ENCODE measurements around the gene OCRL. TPM values are rescaled to one million over a fixed set of nuclear protein-coding genes. Genes with fewer than 3 reads are reported as not detected.

The OCRL gene
- total RNA-seq, 1 donor from 2014 or later = 25.3 TPM

DNA sequence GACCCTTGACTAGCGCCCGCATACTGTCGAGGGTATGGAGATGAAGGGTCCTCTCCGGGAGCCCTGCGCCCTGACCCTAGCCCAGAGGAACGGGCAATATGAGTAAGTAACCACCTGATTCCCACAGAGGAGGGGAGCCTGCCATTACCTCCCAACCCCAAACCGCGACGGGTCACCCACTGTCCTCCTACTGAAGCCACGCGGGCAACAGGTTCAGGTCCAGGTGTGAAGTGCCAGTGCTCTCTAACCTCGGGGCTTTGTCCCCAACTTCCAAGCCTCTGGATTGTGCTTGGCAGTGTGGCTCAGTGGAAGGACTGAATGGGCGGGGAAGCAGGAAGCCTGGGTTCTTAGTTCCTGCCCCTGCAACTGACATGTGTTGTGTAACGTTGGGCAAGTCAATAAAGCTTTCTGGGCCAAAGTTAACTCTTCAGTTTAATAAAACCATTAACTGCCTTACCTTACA, 694 bp downstream of the OCRL start:
- no peaks in the 10 kb centered on the region for H3K4me1 ChIP-seq
- H3K79me2 ChIP-seq (ENCODE audit: low read depth) = peaks cover 23% of the 10 kb centered on the region
- H3K36me3 Mint-ChIP-seq = peaks cover 4% of the 10 kb centered on the region
- no peaks in the 10 kb centered on the region for H3K27me3 ChIP-seq
- H3K4me3 ChIP-seq = peak overlapping the region; percentile 80
- no peak overlapping the region for H3K27ac ChIP-seq
- peak overlapping the region; percentile 86 for H3K4me2 ChIP-seq
- H3K9ac ChIP-seq = no peak overlapping the region
- no peaks in the 10 kb centered on the region for H3F3A ChIP-seq (ENCODE audit: low read depth)
- H3K9me3 ChIP-seq (ENCODE audit: low read depth) = no peaks in the 10 kb centered on the region
- H2AFZ ChIP-seq (replicated peaks) = no peak overlapping the region
- no peaks in the 10 kb centered on the region for H4K20me1 ChIP-seq (ENCODE audit: low read depth)
- H3K4me3 Mint-ChIP-seq = peak overlapping the region; percentile 86
- no peak for TF ChIP-seq EZH2 (IDR thresholded peaks at IDR 0.05)
- DNase-seq (ENCODE audit: low spot score) = no peak
- peaks cover 2% of the 10 kb centered on the region for H3K27me3 Mint-ChIP-seq (ENCODE audit: insufficient read depth, low read depth)
- H3K27ac Mint-ChIP-seq = no peak overlapping the region
- peaks cover 11% of the 10 kb centered on the region for H3K4me1 Mint-ChIP-seq
- H3K36me3 ChIP-seq = no peaks in the 10 kb centered on the region
- H3K9me3 Mint-ChIP-seq = no peaks in the 10 kb centered on the region

DNA sequence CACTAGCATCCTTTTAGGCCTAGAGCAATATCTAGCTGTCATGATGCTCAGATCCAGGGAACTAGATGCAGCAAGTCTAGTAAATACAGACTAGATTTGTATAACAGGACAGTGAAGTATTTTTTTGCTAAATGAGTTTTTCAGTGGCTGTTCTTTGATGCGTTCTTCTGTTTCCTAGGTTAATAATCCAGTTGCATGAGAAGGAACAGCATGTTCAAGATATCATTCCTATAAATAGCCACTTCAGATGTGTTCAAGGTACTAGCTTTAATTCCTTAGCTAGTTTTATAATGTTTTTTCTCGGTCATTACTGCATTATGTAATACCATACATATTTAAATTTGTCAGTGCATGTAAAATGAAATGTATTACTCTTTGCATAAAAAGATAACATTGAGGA, 4.7 kb downstream of the OCRL start:
- Mint-ChIP-seq H3K4me1 (peaks cover 6% of the 10 kb centered on the region), H3K27me3 (ENCODE audit: insufficient read depth, low read depth) (peaks cover 2% of the 10 kb centered on the region), H3K36me3 (peaks cover 16% of the 10 kb centered on the region), H3K9me3 (no peaks in the 10 kb centered on the region), H3K27ac (no peak overlapping the region), H3K4me3 (no peak overlapping the region)
- TF ChIP-seq EZH2phosphoT487 (IDR thresholded peaks at IDR 0.05) = no peak
- TF ChIP-seq, protein P1, sequence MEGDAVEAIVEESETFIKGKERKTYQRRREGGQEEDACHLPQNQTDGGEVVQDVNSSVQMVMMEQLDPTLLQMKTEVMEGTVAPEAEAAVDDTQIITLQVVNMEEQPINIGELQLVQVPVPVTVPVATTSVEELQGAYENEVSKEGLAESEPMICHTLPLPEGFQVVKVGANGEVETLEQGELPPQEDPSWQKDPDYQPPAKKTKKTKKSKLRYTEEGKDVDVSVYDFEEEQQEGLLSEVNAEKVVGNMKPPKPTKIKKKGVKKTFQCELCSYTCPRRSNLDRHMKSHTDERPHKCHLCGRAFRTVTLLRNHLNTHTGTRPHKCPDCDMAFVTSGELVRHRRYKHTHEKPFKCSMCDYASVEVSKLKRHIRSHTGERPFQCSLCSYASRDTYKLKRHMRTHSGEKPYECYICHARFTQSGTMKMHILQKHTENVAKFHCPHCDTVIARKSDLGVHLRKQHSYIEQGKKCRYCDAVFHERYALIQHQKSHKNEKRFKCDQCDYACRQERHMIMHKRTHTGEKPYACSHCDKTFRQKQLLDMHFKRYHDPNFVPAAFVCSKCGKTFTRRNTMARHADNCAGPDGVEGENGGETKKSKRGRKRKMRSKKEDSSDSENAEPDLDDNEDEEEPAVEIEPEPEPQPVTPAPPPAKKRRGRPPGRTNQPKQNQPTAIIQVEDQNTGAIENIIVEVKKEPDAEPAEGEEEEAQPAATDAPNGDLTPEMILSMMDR (IDR thresholded peaks at IDR 0.05) = no peak
- no peak for TF ChIP-seq EZH2 (IDR thresholded peaks at IDR 0.05)
- Histone ChIP-seq H3K36me3 (peaks cover 3% of the 10 kb centered on the region), H3K27ac (no peak overlapping the region), H4K20me1 (ENCODE audit: low read depth) (no peaks in the 10 kb centered on the region), H3K79me2 (ENCODE audit: low read depth) (peaks cover 23% of the 10 kb centered on the region), H3K27me3 (no peaks in the 10 kb centered on the region), H3F3A (ENCODE audit: low read depth) (no peaks in the 10 kb centered on the region), H3K4me2 (no peak overlapping the region), H3K4me1 (no peaks in the 10 kb centered on the region), H2AFZ (replicated peaks) (no peak overlapping the region), H3K4me3 (no peak overlapping the region), H3K9ac (no peak overlapping the region), H3K9me3 (ENCODE audit: low read depth) (peaks cover 5% of the 10 kb centered on the region)
- DNase-seq (ENCODE audit: low spot score) = no peak

DNA sequence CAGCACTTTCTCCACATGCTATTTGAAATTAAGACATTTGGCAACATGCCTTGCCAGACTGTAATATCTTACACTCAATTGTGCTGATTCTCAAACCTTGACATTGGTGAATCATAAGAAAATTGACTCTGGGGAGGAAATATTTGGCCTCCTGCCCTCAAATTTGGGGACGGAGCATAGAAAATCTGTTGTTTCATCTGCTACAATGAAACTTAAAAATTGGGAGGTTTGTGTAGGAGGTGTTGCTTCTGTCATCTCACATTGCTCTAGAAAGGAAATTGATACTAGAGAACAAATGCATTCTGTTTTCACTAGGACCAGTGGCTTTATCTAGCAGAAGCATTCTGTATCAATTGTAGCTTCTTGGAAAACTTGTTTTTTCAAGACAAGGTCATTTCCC, 5.3 kb downstream of the OCRL start:
- Histone ChIP-seq H3K36me3 (peaks cover 8% of the 10 kb centered on the region), H2AFZ (replicated peaks) (no peak overlapping the region), H3K27me3 (no peaks in the 10 kb centered on the region), H4K20me1 (ENCODE audit: low read depth) (no peaks in the 10 kb centered on the region), H3K9ac (no peak overlapping the region), H3K27ac (no peak overlapping the region), H3K4me2 (no peak overlapping the region), H3K79me2 (ENCODE audit: low read depth) (peaks cover 23% of the 10 kb centered on the region), H3K9me3 (ENCODE audit: low read depth) (peaks cover 5% of the 10 kb centered on the region), H3F3A (ENCODE audit: low read depth) (no peaks in the 10 kb centered on the region), H3K4me3 (no peak overlapping the region), H3K4me1 (no peaks in the 10 kb centered on the region)
- H3K27ac Mint-ChIP-seq = no peak overlapping the region
- peaks cover 18% of the 10 kb centered on the region for H3K36me3 Mint-ChIP-seq
- H3K4me3 Mint-ChIP-seq = no peak overlapping the region
- H3K4me1 Mint-ChIP-seq = peaks cover 6% of the 10 kb centered on the region
- TF ChIP-seq, protein P1 (IDR thresholded peaks at IDR 0.05) = no peak
- no peak for TF ChIP-seq EZH2 (IDR thresholded peaks at IDR 0.05)
- H3K9me3 Mint-ChIP-seq = no peaks in the 10 kb centered on the region
- DNase-seq (ENCODE audit: low spot score) = no peak
- H3K27me3 Mint-ChIP-seq (ENCODE audit: insufficient read depth, low read depth) = peaks cover 2% of the 10 kb centered on the region

DNA sequence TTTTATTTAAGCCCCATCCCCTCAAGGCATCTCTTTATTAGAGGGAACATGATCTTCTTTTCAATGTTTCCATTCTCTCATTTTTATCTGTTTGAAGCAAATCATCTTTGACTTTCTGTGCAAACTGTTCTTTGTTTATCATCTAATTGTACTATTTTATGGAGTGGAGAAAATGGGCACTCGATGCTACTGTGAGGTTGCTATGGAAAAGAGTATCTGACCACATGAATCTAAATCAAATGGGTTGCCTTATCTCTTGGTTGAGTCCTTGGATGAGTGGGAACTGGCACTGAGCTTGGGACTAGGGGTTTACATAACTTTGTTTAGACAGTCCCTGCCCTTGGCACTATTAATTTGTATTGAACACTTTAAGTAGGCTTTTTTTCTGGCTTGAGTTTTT, 9.1 kb downstream of the OCRL start:
- Histone ChIP-seq H3K79me2 (ENCODE audit: low read depth) (no peaks in the 10 kb centered on the region), H3K4me2 (no peak overlapping the region), H3K36me3 (peaks cover 14% of the 10 kb centered on the region), H3K9me3 (ENCODE audit: low read depth) (peaks cover 5% of the 10 kb centered on the region), H3K4me1 (no peaks in the 10 kb centered on the region), H3K9ac (no peak overlapping the region), H2AFZ (replicated peaks) (no peak overlapping the region), H3K4me3 (no peak overlapping the region), H3K27ac (no peak overlapping the region), H4K20me1 (ENCODE audit: low read depth) (no peaks in the 10 kb centered on the region), H3F3A (ENCODE audit: low read depth) (no peaks in the 10 kb centered on the region), H3K27me3 (no peaks in the 10 kb centered on the region)
- TF ChIP-seq, protein P1 (IDR thresholded peaks at IDR 0.05) = no peak
- TF ChIP-seq EZH2 (IDR thresholded peaks at IDR 0.05) (no peak), EZH2phosphoT487 (IDR thresholded peaks at IDR 0.05) (no peak)
- no peak for DNase-seq (ENCODE audit: low spot score)
- H3K27me3 Mint-ChIP-seq (ENCODE audit: insufficient read depth, low read depth) = peaks cover 2% of the 10 kb centered on the region
- no peaks in the 10 kb centered on the region for H3K9me3 Mint-ChIP-seq
- H3K4me3 Mint-ChIP-seq = no peak overlapping the region
- peaks cover 25% of the 10 kb centered on the region for H3K36me3 Mint-ChIP-seq
- no peak overlapping the region for H3K27ac Mint-ChIP-seq
- H3K4me1 Mint-ChIP-seq = no peaks in the 10 kb centered on the region
